ENCODE data around the gene ZNF740.

DNA sequence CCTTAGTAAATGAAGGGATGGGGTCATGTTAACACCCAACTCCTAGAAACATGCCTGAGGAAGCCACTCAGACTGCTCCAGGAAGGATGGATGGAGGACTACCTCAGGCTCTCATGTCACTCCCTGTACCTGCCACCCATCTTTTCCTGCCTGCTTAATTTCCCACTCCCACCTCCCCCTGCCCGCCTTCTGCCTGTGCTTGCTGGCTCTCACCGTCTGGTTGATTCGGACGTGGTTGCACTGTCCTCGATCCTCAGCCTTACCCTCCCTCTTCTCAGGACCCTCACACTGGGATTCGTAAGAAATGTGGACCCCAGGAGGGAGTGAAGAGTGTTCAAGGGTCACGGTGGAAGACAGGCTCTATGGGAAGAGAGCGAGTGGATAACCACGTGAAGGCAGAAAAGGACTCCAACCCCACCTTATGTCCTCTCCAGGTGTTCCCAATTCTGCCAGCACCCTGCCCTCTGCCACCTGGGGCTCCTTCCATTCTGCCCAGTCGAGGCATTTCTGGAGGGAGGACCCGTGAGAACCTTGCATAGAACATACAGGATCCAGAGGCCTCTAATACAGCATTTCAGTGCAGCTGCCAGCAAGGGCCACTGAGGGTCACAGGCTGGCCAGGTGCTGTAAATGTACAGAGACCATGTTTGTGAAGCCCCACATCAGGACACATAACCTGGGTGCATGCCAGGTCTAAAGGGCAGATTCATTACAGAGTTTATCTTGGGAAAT is 13.6 kb downstream of the ZNF740 start:
- TF ChIP-seq, protein P1, sequence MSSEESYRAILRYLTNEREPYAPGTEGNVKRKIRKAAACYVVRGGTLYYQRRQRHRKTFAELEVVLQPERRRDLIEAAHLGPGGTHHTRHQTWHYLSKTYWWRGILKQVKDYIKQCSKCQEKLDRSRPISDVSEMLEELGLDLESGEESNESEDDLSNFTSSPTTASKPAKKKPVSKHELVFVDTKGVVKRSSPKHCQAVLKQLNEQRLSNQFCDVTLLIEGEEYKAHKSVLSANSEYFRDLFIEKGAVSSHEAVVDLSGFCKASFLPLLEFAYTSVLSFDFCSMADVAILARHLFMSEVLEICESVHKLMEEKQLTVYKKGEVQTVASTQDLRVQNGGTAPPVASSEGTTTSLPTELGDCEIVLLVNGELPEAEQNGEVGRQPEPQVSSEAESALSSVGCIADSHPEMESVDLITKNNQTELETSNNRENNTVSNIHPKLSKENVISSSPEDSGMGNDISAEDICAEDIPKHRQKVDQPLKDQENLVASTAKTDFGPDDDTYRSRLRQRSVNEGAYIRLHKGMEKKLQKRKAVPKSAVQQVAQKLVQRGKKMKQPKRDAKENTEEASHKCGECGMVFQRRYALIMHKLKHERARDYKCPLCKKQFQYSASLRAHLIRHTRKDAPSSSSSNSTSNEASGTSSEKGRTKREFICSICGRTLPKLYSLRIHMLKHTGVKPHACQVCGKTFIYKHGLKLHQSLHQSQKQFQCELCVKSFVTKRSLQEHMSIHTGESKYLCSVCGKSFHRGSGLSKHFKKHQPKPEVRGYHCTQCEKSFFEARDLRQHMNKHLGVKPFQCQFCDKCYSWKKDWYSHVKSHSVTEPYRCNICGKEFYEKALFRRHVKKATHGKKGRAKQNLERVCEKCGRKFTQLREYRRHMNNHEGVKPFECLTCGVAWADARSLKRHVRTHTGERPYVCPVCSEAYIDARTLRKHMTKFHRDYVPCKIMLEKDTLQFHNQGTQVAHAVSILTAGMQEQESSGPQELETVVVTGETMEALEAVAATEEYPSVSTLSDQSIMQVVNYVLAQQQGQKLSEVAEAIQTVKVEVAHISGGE (CRISPR knock-in tag; IDR thresholded peaks at IDR 0.05) = no peak
- TF ChIP-seq, protein P2, sequence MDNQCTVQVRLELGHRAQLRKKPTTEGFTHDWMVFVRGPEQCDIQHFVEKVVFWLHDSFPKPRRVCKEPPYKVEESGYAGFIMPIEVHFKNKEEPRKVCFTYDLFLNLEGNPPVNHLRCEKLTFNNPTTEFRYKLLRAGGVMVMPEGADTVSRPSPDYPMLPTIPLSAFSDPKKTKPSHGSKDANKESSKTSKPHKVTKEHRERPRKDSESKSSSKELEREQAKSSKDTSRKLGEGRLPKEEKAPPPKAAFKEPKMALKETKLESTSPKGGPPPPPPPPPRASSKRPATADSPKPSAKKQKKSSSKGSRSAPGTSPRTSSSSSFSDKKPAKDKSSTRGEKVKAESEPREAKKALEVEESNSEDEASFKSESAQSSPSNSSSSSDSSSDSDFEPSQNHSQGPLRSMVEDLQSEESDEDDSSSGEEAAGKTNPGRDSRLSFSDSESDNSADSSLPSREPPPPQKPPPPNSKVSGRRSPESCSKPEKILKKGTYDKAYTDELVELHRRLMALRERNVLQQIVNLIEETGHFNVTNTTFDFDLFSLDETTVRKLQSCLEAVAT (IDR thresholded peaks at IDR 0.05) = no peak
- TF ChIP-seq, protein P3, sequence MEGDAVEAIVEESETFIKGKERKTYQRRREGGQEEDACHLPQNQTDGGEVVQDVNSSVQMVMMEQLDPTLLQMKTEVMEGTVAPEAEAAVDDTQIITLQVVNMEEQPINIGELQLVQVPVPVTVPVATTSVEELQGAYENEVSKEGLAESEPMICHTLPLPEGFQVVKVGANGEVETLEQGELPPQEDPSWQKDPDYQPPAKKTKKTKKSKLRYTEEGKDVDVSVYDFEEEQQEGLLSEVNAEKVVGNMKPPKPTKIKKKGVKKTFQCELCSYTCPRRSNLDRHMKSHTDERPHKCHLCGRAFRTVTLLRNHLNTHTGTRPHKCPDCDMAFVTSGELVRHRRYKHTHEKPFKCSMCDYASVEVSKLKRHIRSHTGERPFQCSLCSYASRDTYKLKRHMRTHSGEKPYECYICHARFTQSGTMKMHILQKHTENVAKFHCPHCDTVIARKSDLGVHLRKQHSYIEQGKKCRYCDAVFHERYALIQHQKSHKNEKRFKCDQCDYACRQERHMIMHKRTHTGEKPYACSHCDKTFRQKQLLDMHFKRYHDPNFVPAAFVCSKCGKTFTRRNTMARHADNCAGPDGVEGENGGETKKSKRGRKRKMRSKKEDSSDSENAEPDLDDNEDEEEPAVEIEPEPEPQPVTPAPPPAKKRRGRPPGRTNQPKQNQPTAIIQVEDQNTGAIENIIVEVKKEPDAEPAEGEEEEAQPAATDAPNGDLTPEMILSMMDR (IDR thresholded peaks at IDR 0.05 in 2 of 3, conservative IDR thresholded peaks at IDR 0.05 in 1 of 3; ENCODE audit: control insufficient read depth in 2 of 3, extremely low read depth in 1 of 3, insufficient read depth in 1 of 3, low read depth in 3 of 3, low read length in 3 of 3) = no peak

All from GM12878 (cell line).